Psoas muscle (tissue), 8 donors: ENCODE results near the gene DDX27. TPM values are rescaled to one million over a fixed set of nuclear protein-coding genes. Genes with fewer than 3 reads are reported as not detected.

ENCODE experiments used
- ATAC-seq, 4 donors: fragments of 200-7000 bp; cut with Tn5 transposase; one replicate each; pipeline ENCODE4 v1.9.1; 2020; ENCODE audit warnings: moderate library complexity in 3 of 4, mild to moderate bottlenecking in 2 of 4
- DNase-seq, 2 donors: peaks; one replicate each; pipeline ENCODE4 v3.0.0-alpha.2; 2020
- H3K27ac ChIP-seq: fragments of 200-600 bp; one replicate; pipeline ENCODE4 v1.8.0; 2022
- H3K27me3 ChIP-seq, 3 donors: fragments of 200-600 bp in 1 of 3; one replicate each; pipeline versions ENCODE4 v1.6.1 to v1.8.0; 2013 to 2022; ENCODE audit warnings: low read length in 2 of 3, mild to moderate bottlenecking in 2 of 3, moderate library complexity in 1 of 3; ENCODE audit not compliant: insufficient read depth in 3 of 3
- H3K36me3 ChIP-seq, 2 donors: fragments of 200-600 bp in 1 of 2; one replicate each; pipeline versions ENCODE4 v1.6.1 to v1.8.0; 2013 to 2022; ENCODE audit warnings: low read depth in 1 of 2, mild to moderate bottlenecking in 1 of 2, moderate library complexity in 1 of 2; ENCODE audit not compliant: insufficient read depth in 1 of 2
- H3K4me1 ChIP-seq: fragments of 200-600 bp; one replicate; pipeline ENCODE4 v1.8.0; 2022
- H3K4me3 ChIP-seq: fragments of 200-600 bp; one replicate; pipeline ENCODE4 v1.8.0; 2022; ENCODE audit warnings: mild to moderate bottlenecking
- H3K9me3 ChIP-seq: fragments of 200-600 bp; one replicate; pipeline ENCODE4 v1.8.0; 2022
- WGBS, 3 donors: extraction: QIAGEN DNeasy Blood & Tissue Kit; methylation state at CpG; one replicate each; pipeline versions ENCODE4 v1.1.6 to v1.1.7; 2013; 5-methylcytosine and 5-hydroxymethylcytosine counted together
- intact Hi-C, 2 donors: fragments of 100-400 bp; cut with DNase I; formaldehyde crosslinking; loops; one replicate each; pipeline versions ENCODE4 v1.11.0 to v1.14.2; 2022
- polyA plus RNA-seq, 3 donors: library from polyadenylated mRNA; stranded (reverse); fragments of 200-250 nt; gene quantifications; one replicate each; pipeline ENCODE4 v1.2.3, GENCODE V29; 2013
- total RNA-seq, 4 donors: library from RNA; stranded (reverse); fragmentation: NEBNext Ultra II Directional in 2 of 4; extraction: Animal tissue kit (Norgen Biotek cat#: 25700) in 2 of 4; gene quantifications; one replicate each; pipeline versions ENCODE4 v1.2.1 to v1.2.4, GENCODE V29; 2021 to 2023
- TF ChIP-seq, protein P1 (sequence below): fragments of 200-600 bp; IDR thresholded peaks from one replicate; pipeline ENCODE4 v1.8.0; 2022; ENCODE audit warnings: antibody characterized with exemption
- donor health status: healthy with polysubstance abuse.
- donor health status: DM: no; HTN: no; CAD: no; lungs with moderate emphysema.
- donor health status: Bipolar disorder and iron deficiency.
- donor health status: healthy.
- donor health status: DM: yes; HTN: yes; CAD: no.
- donor health status: DM: no; HTN: no; CAD: no.
- donor health status: DM: no; HTN: no; CAD: no.
- donor health status: DM: yes; HTN: yes; CAD: no.

Gene DDX27
- total and polyA plus RNA-seq, 7 donors: 19.4 to 62.9 (median 30.5) TPM

DNA sequence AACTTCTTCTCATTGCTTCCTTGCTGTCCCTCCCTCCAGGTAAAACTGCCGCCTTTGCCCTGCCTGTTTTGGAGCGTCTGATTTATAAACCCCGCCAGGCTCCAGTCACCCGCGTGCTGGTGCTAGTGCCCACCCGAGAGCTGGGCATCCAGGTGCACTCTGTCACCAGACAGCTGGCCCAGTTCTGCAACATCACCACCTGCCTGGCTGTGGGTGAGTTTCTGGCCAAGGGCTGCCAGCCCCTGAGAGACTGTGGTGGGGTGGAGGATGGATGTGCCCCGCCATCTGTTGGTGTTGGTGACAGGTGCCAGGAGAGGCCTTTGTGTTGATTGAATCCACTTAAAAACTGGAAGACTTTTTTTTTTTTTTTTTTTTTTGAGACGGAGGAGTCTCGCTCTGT, 9.5 kb downstream of the DDX27 start:
- H3K9me3 ChIP-seq: no peaks in the 10 kb centered on the region
- ATAC-seq (no peak), DNase-seq (no peak)
- H3K27me3 ChIP-seq: no peaks in the 10 kb centered on the region
- WGBS, 3 donors: 70 to 79% (median 74%) methylated on average over 7 to 9 of the region's 9 CpGs
- no peak overlapping the region for H3K27ac ChIP-seq
- H3K4me1 ChIP-seq: no peaks in the 10 kb centered on the region
- no peak overlapping the region for H3K4me3 ChIP-seq
- TF ChIP-seq, protein P1, sequence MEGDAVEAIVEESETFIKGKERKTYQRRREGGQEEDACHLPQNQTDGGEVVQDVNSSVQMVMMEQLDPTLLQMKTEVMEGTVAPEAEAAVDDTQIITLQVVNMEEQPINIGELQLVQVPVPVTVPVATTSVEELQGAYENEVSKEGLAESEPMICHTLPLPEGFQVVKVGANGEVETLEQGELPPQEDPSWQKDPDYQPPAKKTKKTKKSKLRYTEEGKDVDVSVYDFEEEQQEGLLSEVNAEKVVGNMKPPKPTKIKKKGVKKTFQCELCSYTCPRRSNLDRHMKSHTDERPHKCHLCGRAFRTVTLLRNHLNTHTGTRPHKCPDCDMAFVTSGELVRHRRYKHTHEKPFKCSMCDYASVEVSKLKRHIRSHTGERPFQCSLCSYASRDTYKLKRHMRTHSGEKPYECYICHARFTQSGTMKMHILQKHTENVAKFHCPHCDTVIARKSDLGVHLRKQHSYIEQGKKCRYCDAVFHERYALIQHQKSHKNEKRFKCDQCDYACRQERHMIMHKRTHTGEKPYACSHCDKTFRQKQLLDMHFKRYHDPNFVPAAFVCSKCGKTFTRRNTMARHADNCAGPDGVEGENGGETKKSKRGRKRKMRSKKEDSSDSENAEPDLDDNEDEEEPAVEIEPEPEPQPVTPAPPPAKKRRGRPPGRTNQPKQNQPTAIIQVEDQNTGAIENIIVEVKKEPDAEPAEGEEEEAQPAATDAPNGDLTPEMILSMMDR: no peak
- intact Hi-C loops: loop anchor here (2.0 to 10.0 kb wide), 2 partner anchors 72 to 214 kb away; no protein-coding TSS in a partner anchor
- peaks cover 23 to 96% of the 10 kb centered on the region in 2 donors for H3K36me3 ChIP-seq

DNA sequence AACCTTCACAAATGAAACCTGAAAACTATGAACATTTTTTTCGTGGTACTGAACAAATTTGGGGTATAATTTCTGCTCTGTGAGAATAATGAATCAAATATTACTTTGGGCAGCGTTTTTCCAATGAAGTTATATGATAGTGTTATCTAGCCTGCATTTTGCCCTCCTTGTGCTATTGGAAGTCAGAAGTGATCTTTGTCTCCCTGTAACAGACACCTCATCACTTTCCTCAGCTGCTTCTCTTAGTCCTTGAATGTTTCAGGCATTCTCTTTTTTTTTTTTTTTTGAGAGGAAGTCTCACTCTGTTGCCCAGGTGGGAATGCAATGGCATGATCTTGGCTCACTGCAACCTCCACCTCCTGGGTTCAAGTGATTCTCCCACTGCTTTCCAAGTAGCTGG, 10.2 kb downstream of the DDX27 start:
- ATAC-seq (no peak), DNase-seq (no peak)
- no peak overlapping the region for H3K4me3 ChIP-seq
- H3K36me3 ChIP-seq: peaks cover 19 to 96% of the 10 kb centered on the region in 2 donors
- no peak overlapping the region for H3K27ac ChIP-seq
- no peaks in the 10 kb centered on the region for H3K4me1 ChIP-seq
- TF ChIP-seq, protein P1: no peak
- no peaks in the 10 kb centered on the region for H3K9me3 ChIP-seq
- intact Hi-C loops: loop anchor here (2.0 to 10.0 kb wide), 2 partner anchors 71 to 215 kb away; no protein-coding TSS in a partner anchor
- H3K27me3 ChIP-seq: no peaks in the 10 kb centered on the region
- 73 to 91% (median 80%) methylated on average over 2 of the region's 2 CpGs for WGBS, 3 donors

DNA sequence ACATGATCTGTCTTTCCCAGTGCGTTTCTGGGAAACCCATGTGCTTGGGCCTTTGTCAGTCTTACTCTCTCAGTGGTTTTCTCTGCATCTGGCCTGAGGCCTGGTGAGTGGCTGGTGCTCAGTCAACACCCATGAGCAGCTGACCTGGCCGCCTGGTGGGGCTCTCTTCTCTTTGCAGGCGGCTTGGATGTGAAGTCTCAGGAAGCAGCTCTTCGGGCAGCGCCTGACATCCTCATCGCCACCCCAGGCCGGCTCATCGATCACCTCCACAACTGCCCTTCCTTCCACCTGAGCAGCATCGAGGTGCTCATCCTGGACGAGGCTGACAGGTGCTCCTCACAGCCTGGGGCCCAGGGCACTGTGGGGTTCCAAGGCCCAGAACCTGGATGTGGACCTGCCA, 10.8 kb downstream of the DDX27 start:
- no peaks in the 10 kb centered on the region for H3K9me3 ChIP-seq
- intact Hi-C loops: no loop called here
- no peaks in the 10 kb centered on the region for H3K27me3 ChIP-seq
- ATAC-seq (peak in 1 of 4 donors; percentile 58), DNase-seq (no peak)
- H3K27ac ChIP-seq: no peak overlapping the region
- no peak overlapping the region for H3K4me3 ChIP-seq
- 70 to 83% (median 71%) methylated on average over 10 of the region's 10 CpGs for WGBS, 3 donors
- TF ChIP-seq, protein P1: no peak
- no peaks in the 10 kb centered on the region for H3K4me1 ChIP-seq
- peaks cover 18 to 96% of the 10 kb centered on the region in 2 donors for H3K36me3 ChIP-seq

DNA sequence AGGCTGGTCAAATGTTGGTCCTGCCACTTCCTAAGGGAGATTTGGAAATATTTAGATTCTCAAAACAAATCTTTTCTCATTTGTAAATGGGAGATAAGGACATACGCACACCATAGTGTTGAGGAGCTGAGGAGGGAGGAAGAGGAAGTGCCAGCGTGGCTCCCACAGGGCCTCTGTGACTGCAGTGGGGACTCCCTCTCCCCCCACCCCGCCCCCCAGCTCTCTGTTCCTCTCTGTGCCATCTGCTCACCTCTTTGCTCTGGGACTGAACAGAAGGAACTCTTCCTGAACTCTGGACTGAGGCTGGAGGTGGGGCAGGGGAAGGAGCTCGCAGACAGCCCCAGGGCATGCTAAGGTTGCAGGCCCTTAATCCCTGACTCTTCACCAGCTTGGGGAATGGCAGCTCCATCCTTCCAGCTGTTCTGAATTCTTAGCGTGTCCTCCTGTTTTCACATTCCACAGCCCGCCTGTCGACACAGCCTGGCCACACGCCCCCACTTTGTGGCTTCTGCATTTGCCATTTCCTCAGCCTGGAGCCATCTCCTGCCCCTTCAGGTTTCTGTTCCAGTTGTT, 11.4 kb downstream of the DDX27 start:
- Histone ChIP-seq H3K36me3 (peaks cover 16 to 96% of the 10 kb centered on the region in 2 donors), H3K4me3 (no peak overlapping the region), H3K4me1 (no peaks in the 10 kb centered on the region), H3K27me3 (no peaks in the 10 kb centered on the region), H3K27ac (no peak overlapping the region), H3K9me3 (no peaks in the 10 kb centered on the region)
- ATAC-seq: peak in 3 of 4 donors; percentile 29 to 83 (median 80)
- DNase-seq: peak in 1 of 2 donors; percentile 40
- TF ChIP-seq, protein P1: no peak
- intact Hi-C loops: no loop called here
- 51 to 59% (median 59%) methylated on average over 8 of the region's 8 CpGs for WGBS, 3 donors

DNA sequence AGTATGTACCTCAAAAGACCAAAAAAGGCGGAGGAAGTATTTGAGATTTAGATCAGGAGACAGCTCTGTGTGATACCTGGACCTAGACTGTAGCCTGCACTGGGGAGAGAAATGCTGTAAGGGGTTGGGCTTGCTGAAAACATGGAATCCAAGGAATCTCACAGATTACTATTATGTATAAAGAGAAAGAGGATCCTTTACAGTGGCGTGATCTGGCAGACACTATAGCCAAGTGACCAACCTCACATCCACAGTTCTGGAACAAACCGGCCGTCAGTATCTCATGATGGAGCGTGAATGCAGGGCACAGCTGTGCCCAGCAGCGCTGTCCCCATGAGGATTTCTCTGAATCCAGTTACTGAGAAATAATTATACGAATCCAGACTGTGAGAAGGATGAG, 12.3 kb downstream of the DDX27 start:
- Histone ChIP-seq H3K4me3 (no peak overlapping the region), H3K4me1 (no peaks in the 10 kb centered on the region), H3K27ac (no peak overlapping the region), H3K27me3 (no peaks in the 10 kb centered on the region), H3K9me3 (no peaks in the 10 kb centered on the region), H3K36me3 (peaks cover 20 to 95% of the 10 kb centered on the region in 2 donors)
- TF ChIP-seq, protein P1: no peak
- ATAC-seq: peak in 1 of 4 donors; percentile 32
- 60 to 73% (median 65%) methylated on average over 7 of the region's 7 CpGs for WGBS, 3 donors
- intact Hi-C loops: no loop called here
- no peak for DNase-seq
